ENCODE measurements around the gene KCTD1. TPM values are rescaled to one million over a fixed set of nuclear protein-coding genes. Genes with fewer than 3 reads are reported as not detected.

Gene KCTD1
- polyA plus RNA-seq, 1 of the 3 experiments (the other 2 are of a cell fraction): 12.8 TPM

DNA sequence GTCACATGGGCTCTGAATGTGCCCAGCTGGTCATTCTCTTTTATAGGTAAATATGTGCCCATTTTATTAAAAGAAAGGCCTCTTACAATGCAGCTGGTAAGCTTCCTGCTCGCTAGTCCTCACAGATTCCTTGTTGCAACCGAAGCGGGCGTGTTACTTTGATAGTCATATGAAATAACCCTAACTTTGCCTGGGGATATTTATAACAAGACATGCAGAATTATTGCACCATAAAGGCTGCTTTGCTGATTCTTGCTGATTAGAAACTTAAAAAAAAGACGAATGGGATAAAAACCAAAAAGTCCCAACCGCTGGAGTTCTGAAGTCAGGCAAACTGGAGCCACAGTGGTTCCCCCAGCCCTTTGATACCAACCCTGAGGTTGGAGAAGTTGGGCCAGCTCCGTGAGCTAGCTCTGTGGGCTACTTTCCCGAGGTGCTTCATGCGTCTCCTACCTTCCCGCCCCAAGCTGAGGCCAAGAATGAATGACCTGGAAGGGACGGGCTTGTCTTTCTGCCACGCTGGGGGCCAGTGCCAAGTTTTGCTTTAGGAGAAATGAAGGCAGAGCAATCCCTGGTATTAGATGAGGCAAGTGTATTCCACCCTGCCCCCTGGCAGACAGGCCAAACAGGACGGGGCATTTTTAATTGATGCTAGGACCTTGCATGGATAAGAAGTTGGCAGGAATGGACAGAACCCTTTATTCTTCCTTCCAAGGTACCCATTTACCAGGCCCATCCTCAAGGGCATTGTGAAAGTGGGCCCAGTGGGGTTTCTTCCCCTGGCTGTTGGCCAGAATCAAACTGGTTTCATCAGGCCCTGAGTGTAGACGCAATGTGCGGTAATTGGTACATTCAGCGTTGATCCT, 140.4 kb downstream of the KCTD1 start:
- H3K4me3 ChIP-seq (ENCODE audit: low read depth in 2 of 2, low read length in 1 of 2): no peak overlapping the region
- CTCF ChIA-PET: interaction anchor here (1.2 to 5.1 kb wide), 5 partner anchors 16 to 597 kb away, joined by 3 to 30 read pairs (median 5); partner anchors contain the start of gene KCTD1

DNA sequence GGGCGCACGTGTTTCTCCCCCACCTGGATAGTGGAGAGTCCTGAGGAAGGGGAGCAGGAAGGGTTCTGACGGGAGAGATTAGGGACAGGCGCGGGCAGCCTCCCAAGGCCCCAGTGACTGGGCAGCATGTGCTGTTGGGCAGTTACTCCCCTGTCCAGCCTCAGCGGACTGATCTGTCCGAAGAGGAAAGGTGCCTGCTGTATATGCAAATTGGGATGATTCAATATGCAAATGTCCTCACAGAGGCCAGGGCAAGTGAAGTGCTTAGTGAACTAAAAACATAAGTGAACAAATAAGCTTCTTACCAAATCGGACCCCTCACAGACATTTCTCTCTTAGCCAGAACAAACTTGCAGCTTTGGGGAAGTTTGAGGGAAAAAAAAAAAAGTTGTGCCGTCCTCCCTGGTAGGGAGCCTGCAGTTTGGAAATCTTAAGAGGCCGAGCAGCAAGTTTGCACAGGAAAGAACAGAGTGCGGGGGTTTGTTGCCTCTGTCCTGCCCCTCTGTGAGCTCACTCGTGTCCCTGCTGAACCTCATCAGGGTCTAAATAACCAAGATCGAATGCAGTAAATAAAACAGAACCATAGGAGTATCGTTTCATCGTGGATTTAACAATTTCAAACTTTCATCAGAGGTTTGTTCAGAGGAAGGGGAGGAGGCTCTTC, 141.4 kb downstream of the KCTD1 start:
- Histone ChIP-seq H2AFZ (ENCODE audit: low read depth) (no peak overlapping the region), H3K79me2 (ENCODE audit: insufficient read depth) (no peaks in the 10 kb centered on the region)
- no peak for DNase-seq

More for the DNA sequence above, 140.4 kb downstream of the KCTD1 start:
- Histone ChIP-seq H3K36me3 (replicated peaks in 1 of 2; ENCODE audit: control insufficient read depth in 1 of 2, insufficient read depth in 2 of 2, low read length in 1 of 2) (no peaks in the 10 kb centered on the region), H3K4me2 (no peak overlapping the region), H3K9me3 (0 out of 2 replicates have a peak, but pooled peaks cover 6% of the 10 kb centered on the region), H3K79me2 (ENCODE audit: insufficient read depth) (no peaks in the 10 kb centered on the region), H2AFZ (ENCODE audit: low read depth) (no peak overlapping the region), H3K4me1 (ENCODE audit: control insufficient read depth in 1 of 2, insufficient read depth in 2 of 2, low read depth in 1 of 2, low read length in 1 of 2) (peaks cover 0 to 2% of the 10 kb centered on the region in 2 experiments; a peak in 1 of 4 replicates), H3K27ac (ENCODE audit: low read depth in 2 of 2, low read length in 1 of 2) (no peak overlapping the region), H3K9me2 (no peaks in the 10 kb centered on the region), H3K27me3 (ENCODE audit: insufficient read depth) (no peaks in the 10 kb centered on the region), H3F3A (replicated peaks; ENCODE audit: insufficient read depth) (no peaks in the 10 kb centered on the region), H3K9ac (no peak overlapping the region), H4K20me1 (ENCODE audit: insufficient read depth) (no peaks in the 10 kb centered on the region)
- DNase-seq: no peak
- WGBS (ENCODE audit: low lambda C conversion rate): 88% methylated on average over 10 of the region's 16 CpGs
- no peak for TF ChIP-seq FOXJ3 (CRISPR knock-in tag; IDR thresholded peaks at IDR 0.05)
- no peak for TF ChIP-seq JUND (IDR thresholded peaks at IDR 0.05)
- TF ChIP-seq RAD21 (IDR thresholded peaks at IDR 0.05; ENCODE audit: low read length): no peak
- TF ChIP-seq SMC3 (IDR thresholded peaks at IDR 0.05; ENCODE audit: low read depth, low read length): no peak
- TF ChIP-seq, protein P1, sequence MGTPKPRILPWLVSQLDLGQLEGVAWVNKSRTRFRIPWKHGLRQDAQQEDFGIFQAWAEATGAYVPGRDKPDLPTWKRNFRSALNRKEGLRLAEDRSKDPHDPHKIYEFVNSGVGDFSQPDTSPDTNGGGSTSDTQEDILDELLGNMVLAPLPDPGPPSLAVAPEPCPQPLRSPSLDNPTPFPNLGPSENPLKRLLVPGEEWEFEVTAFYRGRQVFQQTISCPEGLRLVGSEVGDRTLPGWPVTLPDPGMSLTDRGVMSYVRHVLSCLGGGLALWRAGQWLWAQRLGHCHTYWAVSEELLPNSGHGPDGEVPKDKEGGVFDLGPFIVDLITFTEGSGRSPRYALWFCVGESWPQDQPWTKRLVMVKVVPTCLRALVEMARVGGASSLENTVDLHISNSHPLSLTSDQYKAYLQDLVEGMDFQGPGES (IDR thresholded peaks at IDR 0.05; ENCODE audit: low read depth, low read length): no peak
- TF ChIP-seq NFIC (IDR thresholded peaks at IDR 0.05; ENCODE audit: borderline replicate concordance): no peak
- no peak for TF ChIP-seq GABPA (IDR thresholded peaks at IDR 0.05; ENCODE audit: low read depth)
- TF ChIP-seq, protein P2, sequence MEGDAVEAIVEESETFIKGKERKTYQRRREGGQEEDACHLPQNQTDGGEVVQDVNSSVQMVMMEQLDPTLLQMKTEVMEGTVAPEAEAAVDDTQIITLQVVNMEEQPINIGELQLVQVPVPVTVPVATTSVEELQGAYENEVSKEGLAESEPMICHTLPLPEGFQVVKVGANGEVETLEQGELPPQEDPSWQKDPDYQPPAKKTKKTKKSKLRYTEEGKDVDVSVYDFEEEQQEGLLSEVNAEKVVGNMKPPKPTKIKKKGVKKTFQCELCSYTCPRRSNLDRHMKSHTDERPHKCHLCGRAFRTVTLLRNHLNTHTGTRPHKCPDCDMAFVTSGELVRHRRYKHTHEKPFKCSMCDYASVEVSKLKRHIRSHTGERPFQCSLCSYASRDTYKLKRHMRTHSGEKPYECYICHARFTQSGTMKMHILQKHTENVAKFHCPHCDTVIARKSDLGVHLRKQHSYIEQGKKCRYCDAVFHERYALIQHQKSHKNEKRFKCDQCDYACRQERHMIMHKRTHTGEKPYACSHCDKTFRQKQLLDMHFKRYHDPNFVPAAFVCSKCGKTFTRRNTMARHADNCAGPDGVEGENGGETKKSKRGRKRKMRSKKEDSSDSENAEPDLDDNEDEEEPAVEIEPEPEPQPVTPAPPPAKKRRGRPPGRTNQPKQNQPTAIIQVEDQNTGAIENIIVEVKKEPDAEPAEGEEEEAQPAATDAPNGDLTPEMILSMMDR (IDR thresholded peaks at IDR 0.05): no peak
- TF ChIP-seq RXRA (IDR thresholded peaks at IDR 0.05; ENCODE audit: borderline replicate concordance, low read depth): no peak
- no peak for TF ChIP-seq POLR2AphosphoS5 (IDR thresholded peaks at IDR 0.05; ENCODE audit: low read depth, low read length)
- TF ChIP-seq MXI1 (IDR thresholded peaks at IDR 0.05; ENCODE audit: low read depth, low read length): no peak
- no peak for TF ChIP-seq EZH2phosphoT487 (IDR thresholded peaks at IDR 0.05; ENCODE audit: borderline replicate concordance, low read depth)
- no peak for TF ChIP-seq FOSL2 (IDR thresholded peaks at IDR 0.05; ENCODE audit: borderline replicate concordance, low read depth)
- no peak for TF ChIP-seq EP300 (IDR thresholded peaks at IDR 0.05; ENCODE audit: borderline replicate concordance in 1 of 2, low read depth in 1 of 2, low read length in 1 of 2)
- TF ChIP-seq FOXM1 (IDR thresholded peaks at IDR 0.05; ENCODE audit: low read depth): no peak
- TF ChIP-seq RCOR1 (IDR thresholded peaks at IDR 0.05; ENCODE audit: low read length): no peak
- POLR2A ChIA-PET: no interaction called here

More for the DNA sequence above, 141.4 kb downstream of the KCTD1 start:
- H3K9me3 ChIP-seq: no peaks in the 10 kb centered on the region
- no peak overlapping the region for H3K4me2 ChIP-seq
- H3K36me3 ChIP-seq (replicated peaks in 1 of 2; ENCODE audit: control insufficient read depth in 1 of 2, insufficient read depth in 2 of 2, low read length in 1 of 2): no peaks in the 10 kb centered on the region
- H3F3A ChIP-seq (replicated peaks; ENCODE audit: insufficient read depth): no peaks in the 10 kb centered on the region
- no peak overlapping the region for H3K4me3 ChIP-seq (ENCODE audit: low read depth in 2 of 2, low read length in 1 of 2)
- no peak overlapping the region for H3K27ac ChIP-seq (ENCODE audit: low read depth in 2 of 2, low read length in 1 of 2)
- POLR2A ChIA-PET: interaction anchor here (0.9 kb wide), 1 partner anchor 141 kb away, joined by 3 read pairs; the partner anchor contains the start of gene KCTD1
- no peaks in the 10 kb centered on the region for H3K27me3 ChIP-seq (ENCODE audit: insufficient read depth)
- TF ChIP-seq EP300 (IDR thresholded peaks at IDR 0.05; ENCODE audit: borderline replicate concordance in 1 of 2, low read depth in 1 of 2, low read length in 1 of 2): no peak
- no peak for TF ChIP-seq GATA2 (CRISPR knock-in tag; IDR thresholded peaks at IDR 0.05)
- TF ChIP-seq JUND (IDR thresholded peaks at IDR 0.05): no peak
- TF ChIP-seq YY1 (IDR thresholded peaks at IDR 0.05; ENCODE audit: low read depth): no peak
- no peak for TF ChIP-seq RAD21 (IDR thresholded peaks at IDR 0.05; ENCODE audit: low read length)
- no peak for TF ChIP-seq FOXJ3 (CRISPR knock-in tag; IDR thresholded peaks at IDR 0.05)
- no peaks in the 10 kb centered on the region for H4K20me1 ChIP-seq (ENCODE audit: insufficient read depth)
- WGBS (ENCODE audit: low lambda C conversion rate): 92% methylated on average over 15 of the region's 15 CpGs
- CTCF ChIA-PET: interaction anchor here (1.2 to 5.1 kb wide), 5 partner anchors 15 to 598 kb away, joined by 3 to 30 read pairs (median 5); partner anchors contain the start of gene KCTD1
- no peaks in the 10 kb centered on the region for H3K9me2 ChIP-seq
- H3K9ac ChIP-seq: no peak overlapping the region
- peaks cover 0 to 2% of the 10 kb centered on the region in 2 experiments; a peak in 1 of 4 replicates for H3K4me1 ChIP-seq (ENCODE audit: control insufficient read depth in 1 of 2, insufficient read depth in 2 of 2, low read depth in 1 of 2, low read length in 1 of 2)
